ENCODE measurements around the gene IRF2BP1. TPM values are rescaled to one million over a fixed set of nuclear protein-coding genes. Genes with fewer than 3 reads are reported as not detected.

IRF2BP1 gene
- total and polyA plus RNA-seq, 12 donors, result 8.0 to 23.0 (median 19.5) TPM

DNA sequence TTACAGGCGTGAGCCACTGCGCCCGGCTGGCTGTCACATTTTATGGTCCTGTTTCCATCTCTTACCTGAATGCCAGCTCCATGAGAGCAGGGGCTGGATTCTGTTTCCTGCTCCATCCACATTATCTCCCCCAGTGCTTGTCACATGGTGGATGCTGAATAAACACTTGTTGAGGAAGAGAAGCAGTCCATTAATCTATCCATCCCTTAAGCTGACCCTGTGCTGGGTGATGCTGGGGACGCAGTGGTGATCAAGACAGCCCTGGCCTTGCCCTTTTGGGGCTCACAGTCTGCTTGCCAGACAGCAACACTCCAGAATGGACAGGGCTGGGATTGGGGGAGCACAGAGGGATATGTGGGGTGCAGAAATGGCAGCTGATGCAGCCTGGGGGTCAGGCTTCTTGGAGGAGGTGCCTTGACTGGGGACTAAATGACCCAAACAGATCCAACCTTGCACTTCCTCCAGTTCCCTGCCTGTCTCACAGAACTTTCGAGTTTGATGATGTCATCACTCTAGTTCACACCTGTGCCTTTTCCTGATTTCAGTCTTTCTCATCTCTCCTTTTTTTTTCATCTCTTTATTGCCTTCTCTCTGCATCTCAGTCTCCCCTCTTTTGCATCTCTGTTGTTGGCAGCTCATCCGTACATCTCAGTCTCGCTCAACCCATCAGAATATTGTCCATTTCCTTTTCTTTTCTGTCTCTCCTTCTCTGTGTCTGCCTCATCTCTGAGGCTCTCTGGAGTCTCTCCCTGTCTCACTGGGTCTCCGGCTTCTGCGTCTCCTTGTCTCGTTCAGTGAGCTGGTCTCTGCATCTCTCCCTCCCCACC is 4.6 kb downstream of the IRF2BP1 start:
- no peaks in the 10 kb centered on the region for H3K9me3 ChIP-seq
- DNase-seq (no peak), ATAC-seq (no peak)
- peaks cover 21 to 50% (median 43%) of the 10 kb centered on the region in 9 donors for H3K4me1 ChIP-seq
- peaks cover 0 to 29% (median 0%) of the 10 kb centered on the region in 7 donors for H3K27me3 ChIP-seq
- TF ChIP-seq, protein P1, sequence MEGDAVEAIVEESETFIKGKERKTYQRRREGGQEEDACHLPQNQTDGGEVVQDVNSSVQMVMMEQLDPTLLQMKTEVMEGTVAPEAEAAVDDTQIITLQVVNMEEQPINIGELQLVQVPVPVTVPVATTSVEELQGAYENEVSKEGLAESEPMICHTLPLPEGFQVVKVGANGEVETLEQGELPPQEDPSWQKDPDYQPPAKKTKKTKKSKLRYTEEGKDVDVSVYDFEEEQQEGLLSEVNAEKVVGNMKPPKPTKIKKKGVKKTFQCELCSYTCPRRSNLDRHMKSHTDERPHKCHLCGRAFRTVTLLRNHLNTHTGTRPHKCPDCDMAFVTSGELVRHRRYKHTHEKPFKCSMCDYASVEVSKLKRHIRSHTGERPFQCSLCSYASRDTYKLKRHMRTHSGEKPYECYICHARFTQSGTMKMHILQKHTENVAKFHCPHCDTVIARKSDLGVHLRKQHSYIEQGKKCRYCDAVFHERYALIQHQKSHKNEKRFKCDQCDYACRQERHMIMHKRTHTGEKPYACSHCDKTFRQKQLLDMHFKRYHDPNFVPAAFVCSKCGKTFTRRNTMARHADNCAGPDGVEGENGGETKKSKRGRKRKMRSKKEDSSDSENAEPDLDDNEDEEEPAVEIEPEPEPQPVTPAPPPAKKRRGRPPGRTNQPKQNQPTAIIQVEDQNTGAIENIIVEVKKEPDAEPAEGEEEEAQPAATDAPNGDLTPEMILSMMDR (IDR thresholded peaks at IDR 0.05), result no peak
- WGBS, 2 donors, result 85 to 87% methylated on average over 10 of the region's 10 CpGs
- no peak overlapping the region for H3K4me3 ChIP-seq
- H3K36me3 ChIP-seq, result peaks cover 0 to 15% (median 7%) of the 10 kb centered on the region in 9 donors
- intact Hi-C loops (cut with DNase I), result loop anchor here in 1 of 10 donors (10.0 kb wide), 1 partner anchor 66 kb away; the partner anchor contains the start of gene RSPH6A
- H3K27ac ChIP-seq, result no peak overlapping the region

DNA sequence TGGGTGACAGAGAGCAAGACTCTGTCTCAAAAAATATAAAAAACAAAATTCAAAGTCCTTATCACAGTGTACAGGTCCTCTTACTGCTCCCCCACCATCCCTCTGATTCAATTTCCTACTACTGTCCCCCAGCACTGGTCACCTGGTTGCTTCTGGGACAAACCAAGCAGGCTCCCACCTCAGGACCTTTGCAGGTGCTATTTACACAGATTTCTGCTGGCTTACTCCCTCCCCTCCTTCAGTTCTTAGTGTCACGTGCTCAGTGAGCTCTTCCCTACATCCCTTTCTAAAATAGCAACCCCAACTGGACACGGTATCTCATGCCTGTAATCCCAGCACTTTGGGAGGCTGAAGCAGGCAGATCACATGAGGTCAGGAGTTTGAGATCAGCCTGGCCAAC is 6.0 kb downstream of the IRF2BP1 start:
- H3K27ac ChIP-seq, result no peak overlapping the region
- TF ChIP-seq, protein P1 (IDR thresholded peaks at IDR 0.05), result no peak
- intact Hi-C loops (cut with DNase I), result loop anchor here in 2 of 10 donors (5.0 to 10.0 kb wide), 2 partner anchors 63 to 65 kb away; partner anchors contain the start of gene RSPH6A (in 2 of the 2)
- H3K4me1 ChIP-seq, result peaks cover 17 to 45% (median 38%) of the 10 kb centered on the region in 9 donors
- 39 to 56% methylated on average over 2 of the region's 2 CpGs for WGBS, 2 donors
- ATAC-seq, result no peak
- no peaks in the 10 kb centered on the region for H3K9me3 ChIP-seq
- peaks cover 0 to 13% (median 7%) of the 10 kb centered on the region in 9 donors for H3K36me3 ChIP-seq
- H3K4me3 ChIP-seq, result no peak overlapping the region
- no peak for DNase-seq
- peaks cover 0 to 34% (median 0%) of the 10 kb centered on the region in 7 donors for H3K27me3 ChIP-seq

DNA sequence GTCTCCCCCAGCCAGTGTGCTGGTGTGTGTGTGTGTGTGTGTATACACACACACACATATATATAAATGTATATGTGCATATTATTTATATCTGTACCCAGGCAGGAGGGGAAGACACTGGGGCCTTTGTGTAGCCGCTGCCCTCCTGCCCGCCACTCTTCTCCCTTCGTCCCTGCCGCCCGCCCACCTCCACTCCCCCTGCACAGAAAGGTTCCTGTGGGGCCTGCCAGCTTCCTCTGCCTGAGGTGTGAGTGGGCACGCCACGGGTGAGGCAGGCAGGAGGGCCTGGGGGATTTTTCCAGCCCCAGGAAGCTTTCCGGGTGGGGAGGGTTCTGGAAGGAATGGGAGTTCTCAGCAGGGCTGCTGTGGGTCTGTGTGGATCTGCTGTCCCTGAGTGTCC is 6.9 kb downstream of the IRF2BP1 start:
- peaks cover 12 to 35% (median 28%) of the 10 kb centered on the region in 9 donors for H3K4me1 ChIP-seq
- no peaks in the 10 kb centered on the region for H3K9me3 ChIP-seq
- DNase-seq, result no peak
- WGBS, 2 donors, result 80 to 82% methylated on average over 8 of the region's 8 CpGs
- TF ChIP-seq, protein P1 (IDR thresholded peaks at IDR 0.05), result no peak
- intact Hi-C loops (cut with DNase I), result loop anchor here in 1 of 10 donors (5.0 kb wide), 1 partner anchor 62 kb away; the partner anchor contains the start of gene RSPH6A
- peaks cover 0 to 5% (median 4%) of the 10 kb centered on the region in 9 donors for H3K36me3 ChIP-seq
- H3K4me3 ChIP-seq, result no peak overlapping the region
- ATAC-seq, result no peak
- H3K27me3 ChIP-seq, result peaks cover 0 to 34% (median 0%) of the 10 kb centered on the region in 7 donors
- no peak overlapping the region for H3K27ac ChIP-seq

DNA sequence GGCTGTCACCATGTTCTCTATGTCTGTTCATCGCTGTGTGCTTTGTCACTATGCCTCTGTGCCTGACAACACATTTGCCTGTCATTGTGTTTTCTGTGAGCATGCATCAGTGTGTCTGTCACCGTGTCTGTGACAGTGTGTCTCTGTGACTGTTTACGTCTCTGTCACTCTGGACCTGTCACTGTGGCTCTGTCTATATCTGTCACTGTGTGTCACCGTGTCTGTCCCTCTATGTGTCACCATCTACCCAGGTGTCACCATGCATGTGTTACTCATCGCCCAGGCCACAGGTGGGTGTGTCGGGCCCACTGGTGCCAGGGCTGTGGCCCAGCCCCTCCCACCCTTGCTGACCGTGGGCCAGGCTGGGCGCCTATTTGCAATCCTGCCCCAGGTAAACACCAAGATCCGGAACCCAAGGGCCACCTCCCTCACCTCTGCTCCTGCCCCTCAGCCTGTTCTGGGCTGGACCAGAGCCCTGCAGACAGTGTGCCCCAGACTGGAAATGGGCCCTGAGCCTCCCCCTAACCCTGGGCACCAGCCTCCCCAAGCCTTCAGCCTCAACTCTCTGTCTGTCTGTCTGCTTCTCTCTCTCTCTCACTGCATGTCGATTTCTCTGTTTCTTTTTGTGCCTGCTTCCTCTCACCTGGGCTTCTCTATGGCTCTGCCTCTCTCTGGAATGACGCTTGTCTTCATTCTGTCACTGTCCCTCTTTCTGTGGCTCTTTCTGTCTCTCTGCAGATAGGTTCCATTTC is 7.7 kb downstream of the IRF2BP1 start:
- Histone ChIP-seq H3K4me1 (peaks cover 6 to 27% (median 21%) of the 10 kb centered on the region in 9 donors), H3K27me3 (peaks cover 0 to 34% (median 0%) of the 10 kb centered on the region in 7 donors), H3K36me3 (no peaks in the 10 kb centered on the region), H3K27ac (no peak overlapping the region), H3K9me3 (no peaks in the 10 kb centered on the region), H3K4me3 (no peak overlapping the region)
- peak in 1 of 8 donors; percentile 19 for ATAC-seq
- TF ChIP-seq, protein P1 (IDR thresholded peaks at IDR 0.05), result no peak
- DNase-seq, result no peak
- intact Hi-C loops (cut with DNase I), result loop anchor here in 1 of 10 donors (5.0 kb wide), 1 partner anchor 61 kb away; the partner anchor contains the start of gene RSPH6A
- WGBS, 2 donors, result 83 to 86% methylated on average over 11 of the region's 11 CpGs

All from heart right ventricle (tissue), 16 donors.